GM12801 (cell line): ENCODE measurements around the gene WDPCP.

Experiments used
- TF ChIP-seq, protein P1 (sequence below): IDR thresholded peaks from one replicate; pipeline ENCODE4 v1.5.1; 2011; ENCODE audit warnings: control low read depth; ENCODE audit not compliant: insufficient read length; ENCODE audit errors: extremely low read depth

The WDPCP gene

DNA sequence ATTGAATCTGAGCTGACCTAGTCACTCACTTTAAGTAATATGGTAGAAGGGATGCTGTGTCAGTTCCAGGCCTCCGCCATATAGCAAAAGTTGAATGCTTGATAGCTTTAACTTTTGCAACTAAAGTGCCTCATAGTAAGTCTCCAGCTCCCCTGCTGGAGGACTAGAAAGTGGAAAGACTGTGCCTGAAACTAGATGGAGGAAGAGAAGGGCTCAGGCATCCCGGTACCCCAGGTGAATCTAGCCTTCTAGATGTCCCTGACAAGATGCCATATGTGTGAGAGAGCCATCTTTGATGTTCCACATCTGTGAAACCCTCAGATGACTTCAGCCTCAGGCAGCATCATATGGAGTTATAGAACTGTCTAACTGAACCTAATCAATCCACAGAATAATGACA, 516.6 kb downstream of the WDPCP start:
- TF ChIP-seq, protein P1, sequence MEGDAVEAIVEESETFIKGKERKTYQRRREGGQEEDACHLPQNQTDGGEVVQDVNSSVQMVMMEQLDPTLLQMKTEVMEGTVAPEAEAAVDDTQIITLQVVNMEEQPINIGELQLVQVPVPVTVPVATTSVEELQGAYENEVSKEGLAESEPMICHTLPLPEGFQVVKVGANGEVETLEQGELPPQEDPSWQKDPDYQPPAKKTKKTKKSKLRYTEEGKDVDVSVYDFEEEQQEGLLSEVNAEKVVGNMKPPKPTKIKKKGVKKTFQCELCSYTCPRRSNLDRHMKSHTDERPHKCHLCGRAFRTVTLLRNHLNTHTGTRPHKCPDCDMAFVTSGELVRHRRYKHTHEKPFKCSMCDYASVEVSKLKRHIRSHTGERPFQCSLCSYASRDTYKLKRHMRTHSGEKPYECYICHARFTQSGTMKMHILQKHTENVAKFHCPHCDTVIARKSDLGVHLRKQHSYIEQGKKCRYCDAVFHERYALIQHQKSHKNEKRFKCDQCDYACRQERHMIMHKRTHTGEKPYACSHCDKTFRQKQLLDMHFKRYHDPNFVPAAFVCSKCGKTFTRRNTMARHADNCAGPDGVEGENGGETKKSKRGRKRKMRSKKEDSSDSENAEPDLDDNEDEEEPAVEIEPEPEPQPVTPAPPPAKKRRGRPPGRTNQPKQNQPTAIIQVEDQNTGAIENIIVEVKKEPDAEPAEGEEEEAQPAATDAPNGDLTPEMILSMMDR = no peak
